ENCODE data around the gene OTUB1.

OTUB1 gene

GRCh38 chr11:63996512-63996911, 10.3 kb downstream of the OTUB1 start:
- no peak overlapping the region for H3K4me3 ChIP-seq (ENCODE audit: low read length)
- TF ChIP-seq CTCF (conservative IDR thresholded peaks at IDR 0.05; ENCODE audit: low read length): no peak
- no peak for DNase-seq (ENCODE audit: low read depth)

GRCh38 chr11:63997104-63997700, 11.0 kb downstream of the OTUB1 start:
- TF ChIP-seq CTCF (conservative IDR thresholded peaks at IDR 0.05; ENCODE audit: low read length): no peak

GRCh38 chr11:63997801-63998337, 11.6 kb downstream of the OTUB1 start:
- no peak for TF ChIP-seq CTCF (conservative IDR thresholded peaks at IDR 0.05; ENCODE audit: low read length)
- no peak overlapping the region for H3K4me3 ChIP-seq (ENCODE audit: low read length)
- no peak for DNase-seq (ENCODE audit: low read depth)

More at GRCh38 chr11:63997104-63997700, 11.0 kb downstream of the OTUB1 start:
- DNase-seq (ENCODE audit: low read depth): no peak
- H3K4me3 ChIP-seq (ENCODE audit: low read length): no peak overlapping the region

GRCh38 chr11:63998558-63999348, 12.5 kb downstream of the OTUB1 start:
- H3K4me3 ChIP-seq (ENCODE audit: low read length): no peak overlapping the region
- no peak for DNase-seq (ENCODE audit: low read depth)
- no peak for TF ChIP-seq CTCF (conservative IDR thresholded peaks at IDR 0.05; ENCODE audit: low read length)

- H3K4me3 ChIP-seq (ENCODE audit: low read length): no peak overlapping the region
- no peak for TF ChIP-seq CTCF (conservative IDR thresholded peaks at IDR 0.05; ENCODE audit: low read length)
- DNase-seq (ENCODE audit: low read depth): no peak
Measured at GRCh38 chr11:63999349-64000025, 13.2 kb downstream of the OTUB1 start.

- peak overlapping the region; percentile 29 for H3K4me3 ChIP-seq (ENCODE audit: low read length)
- DNase-seq (ENCODE audit: low read depth): peak; percentile 66
- peak; percentile 50 for TF ChIP-seq CTCF (conservative IDR thresholded peaks at IDR 0.05; ENCODE audit: low read length)
Measured at GRCh38 chr11:64000026-64000739, 13.9 kb downstream of the OTUB1 start.
